Ovary (tissue), 9 donors: Measurements from ENCODE around the gene PTOV1. TPM values are rescaled to one million over a fixed set of nuclear protein-coding genes. Genes with fewer than 3 reads are reported as not detected.

Experiments
- DNase-seq, 5 donors: peaks; one replicate each; pipeline ENCODE4 v3.0.0-alpha.2; 2019 to 2020
- H3K27ac ChIP-seq, 2 donors: fragments of 200-600 bp; one replicate each; pipeline versions ENCODE4 v1.5.1 to v1.8.0; 2019 to 2022
- H3K27me3 ChIP-seq: fragments of 200-600 bp; one replicate; pipeline ENCODE4 v1.8.0; 2022
- H3K36me3 ChIP-seq: fragments of 200-600 bp; sonication (generic); one replicate; pipeline ENCODE4 v1.5.1; 2019
- H3K4me1 ChIP-seq: one replicate; pipeline ENCODE4 v1.8.1; 2013; ENCODE audit warnings: mild to moderate bottlenecking, moderate library complexity; ENCODE audit not compliant: insufficient read depth
- H3K4me3 ChIP-seq: fragments of 200-600 bp; sonication (generic); one replicate; pipeline ENCODE4 v1.5.1; 2017
- H3K9me3 ChIP-seq, 2 donors: fragments of 200-600 bp in 1 of 2; sonication (generic) in 1 of 2; one replicate each; pipeline versions ENCODE4 v1.5.1 to v1.8.1; 2013 to 2019; ENCODE audit warnings: mild to moderate bottlenecking in 1 of 2, moderate library complexity in 1 of 2
- EP300 ChIP-seq: sonication (generic); formaldehyde crosslinking; IDR thresholded peaks from one replicate; pipeline ENCODE4 v1.6.1; 2017; ENCODE audit warnings: antibody characterized with exemption
- POLR2A ChIP-seq: fragments of 450-650 bp; IDR thresholded peaks from one replicate; pipeline ENCODE4 v1.6.1; 2017; ENCODE audit warnings: antibody characterized with exemption, mild to moderate bottlenecking, moderate library complexity
- WGBS, 3 donors: extraction: QIAGEN DNeasy Blood & Tissue Kit in 1 of 3; methylation state at CpG; one replicate each; pipeline versions ENCODE4 v1.1.5 to v1.1.7; 2013 to 2017; 5-methylcytosine and 5-hydroxymethylcytosine counted together
- intact Hi-C, 4 donors: fragments of 100-400 bp; cut with DNase I; formaldehyde crosslinking; loops; one replicate each; pipeline versions ENCODE4 v1.11.0 to v1.15.1; 2022 to 2023
- polyA plus RNA-seq, 2 donors: library from polyadenylated mRNA; stranded (reverse); fragments of 200-250 nt in 1 of 2; fragments of 350-450 nt in 1 of 2; fragmentation: Illumina TruSeq in 1 of 2; extraction: RNeasy Lipid Tissue Mini Kit (QIAGEN cat#74804) in 1 of 2; gene quantifications; one replicate each; pipeline ENCODE4 v1.2.3, GENCODE V29; 2013 to 2014
- total RNA-seq, 7 donors: library from RNA; depleted of rRNA in 2 of 7; stranded (reverse); fragments of >200 nt in 2 of 7; fragmentation: NEBNext Ultra II Directional in 3 of 7; extraction: Animal tissue kit (Norgen Biotek cat#: 25700) in 3 of 7; gene quantifications; one replicate each; pipeline versions ENCODE4 v1.1.0 to v1.2.4, GENCODE V29; 2016 to 2023
- TF ChIP-seq, protein P1 (sequence below), 3 donors: fragments of 450-650 bp in 2 of 3; fragments of 200-600 bp in 1 of 3; IDR thresholded peaks; one replicate each; pipeline versions ENCODE4 v1.5.1 to v1.8.0; 2016 to 2022; ENCODE audit warnings: antibody characterized with exemption in 3 of 3, mild to moderate bottlenecking in 1 of 3
- donor health status: DM: no; HTN: no; CAD: no; lungs with moderate emphysema.
- donor health status: DM: no; HTN: no; CAD: no.
- donor health status: Bipolar disorder and iron deficiency.
- donor health status: DM: yes; HTN: yes; CAD: no.
- donor health status: DM: no; HTN: no; CAD: no.
- donor health status: DM: yes; HTN: yes; CAD: no.

Gene PTOV1
- total and polyA plus RNA-seq, 9 donors, result 22.2 to 256 (median 186) TPM

GRCh38 chr19:49857061-49857837, 6.3 kb downstream of the PTOV1 start:
- 82 to 89% (median 84%) methylated on average over 25 to 26 of the region's 26 CpGs for WGBS, 3 donors
- no peaks in the 10 kb centered on the region for H3K9me3 ChIP-seq
- H3K36me3 ChIP-seq, result no peaks in the 10 kb centered on the region
- intact Hi-C loops, result loop anchor here in 1 of 4 donors (5.0 kb wide), 1 partner anchor 35 kb away; no protein-coding TSS in a partner anchor
- DNase-seq, result peak in 3 of 5 donors; percentile 11 to 45 (median 38)
- H3K27ac ChIP-seq, result no peak overlapping the region
- H3K27me3 ChIP-seq, result no peaks in the 10 kb centered on the region
- TF ChIP-seq, protein P1, sequence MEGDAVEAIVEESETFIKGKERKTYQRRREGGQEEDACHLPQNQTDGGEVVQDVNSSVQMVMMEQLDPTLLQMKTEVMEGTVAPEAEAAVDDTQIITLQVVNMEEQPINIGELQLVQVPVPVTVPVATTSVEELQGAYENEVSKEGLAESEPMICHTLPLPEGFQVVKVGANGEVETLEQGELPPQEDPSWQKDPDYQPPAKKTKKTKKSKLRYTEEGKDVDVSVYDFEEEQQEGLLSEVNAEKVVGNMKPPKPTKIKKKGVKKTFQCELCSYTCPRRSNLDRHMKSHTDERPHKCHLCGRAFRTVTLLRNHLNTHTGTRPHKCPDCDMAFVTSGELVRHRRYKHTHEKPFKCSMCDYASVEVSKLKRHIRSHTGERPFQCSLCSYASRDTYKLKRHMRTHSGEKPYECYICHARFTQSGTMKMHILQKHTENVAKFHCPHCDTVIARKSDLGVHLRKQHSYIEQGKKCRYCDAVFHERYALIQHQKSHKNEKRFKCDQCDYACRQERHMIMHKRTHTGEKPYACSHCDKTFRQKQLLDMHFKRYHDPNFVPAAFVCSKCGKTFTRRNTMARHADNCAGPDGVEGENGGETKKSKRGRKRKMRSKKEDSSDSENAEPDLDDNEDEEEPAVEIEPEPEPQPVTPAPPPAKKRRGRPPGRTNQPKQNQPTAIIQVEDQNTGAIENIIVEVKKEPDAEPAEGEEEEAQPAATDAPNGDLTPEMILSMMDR (IDR thresholded peaks at IDR 0.05), result no peak
- TF ChIP-seq EP300 (no peak), POLR2A (no peak)
- H3K4me1 ChIP-seq, result peaks cover 6% of the 10 kb centered on the region
- H3K4me3 ChIP-seq, result no peak overlapping the region

DNA sequence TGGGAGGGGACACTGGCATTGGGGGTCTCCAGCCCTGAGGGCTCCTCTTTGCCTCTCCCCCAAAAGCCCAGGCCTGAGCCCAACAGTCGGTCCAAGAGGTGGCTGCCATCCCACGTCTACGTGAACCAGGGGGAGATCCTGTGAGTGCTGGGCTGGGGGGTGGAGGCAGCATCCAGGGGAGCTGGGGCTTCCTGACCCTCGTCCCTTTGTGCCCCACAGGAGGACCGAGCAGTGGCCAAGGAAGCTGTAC, 6.8 kb downstream of the PTOV1 start:
- H3K4me3 ChIP-seq, result no peak overlapping the region
- TF ChIP-seq, protein P1 (IDR thresholded peaks at IDR 0.05), result no peak
- no peak for TF ChIP-seq EP300
- no peak for TF ChIP-seq POLR2A
- H3K27me3 ChIP-seq, result no peaks in the 10 kb centered on the region
- intact Hi-C loops, result loop anchor here in 1 of 4 donors (5.0 kb wide), 1 partner anchor 35 kb away; no protein-coding TSS in a partner anchor
- no peak overlapping the region for H3K27ac ChIP-seq
- H3K9me3 ChIP-seq, result no peaks in the 10 kb centered on the region
- H3K36me3 ChIP-seq, result no peaks in the 10 kb centered on the region
- DNase-seq, result no peak
- 72 to 84% (median 74%) methylated on average over 5 of the region's 5 CpGs for WGBS, 3 donors
- H3K4me1 ChIP-seq, result peaks cover 7% of the 10 kb centered on the region

DNA sequence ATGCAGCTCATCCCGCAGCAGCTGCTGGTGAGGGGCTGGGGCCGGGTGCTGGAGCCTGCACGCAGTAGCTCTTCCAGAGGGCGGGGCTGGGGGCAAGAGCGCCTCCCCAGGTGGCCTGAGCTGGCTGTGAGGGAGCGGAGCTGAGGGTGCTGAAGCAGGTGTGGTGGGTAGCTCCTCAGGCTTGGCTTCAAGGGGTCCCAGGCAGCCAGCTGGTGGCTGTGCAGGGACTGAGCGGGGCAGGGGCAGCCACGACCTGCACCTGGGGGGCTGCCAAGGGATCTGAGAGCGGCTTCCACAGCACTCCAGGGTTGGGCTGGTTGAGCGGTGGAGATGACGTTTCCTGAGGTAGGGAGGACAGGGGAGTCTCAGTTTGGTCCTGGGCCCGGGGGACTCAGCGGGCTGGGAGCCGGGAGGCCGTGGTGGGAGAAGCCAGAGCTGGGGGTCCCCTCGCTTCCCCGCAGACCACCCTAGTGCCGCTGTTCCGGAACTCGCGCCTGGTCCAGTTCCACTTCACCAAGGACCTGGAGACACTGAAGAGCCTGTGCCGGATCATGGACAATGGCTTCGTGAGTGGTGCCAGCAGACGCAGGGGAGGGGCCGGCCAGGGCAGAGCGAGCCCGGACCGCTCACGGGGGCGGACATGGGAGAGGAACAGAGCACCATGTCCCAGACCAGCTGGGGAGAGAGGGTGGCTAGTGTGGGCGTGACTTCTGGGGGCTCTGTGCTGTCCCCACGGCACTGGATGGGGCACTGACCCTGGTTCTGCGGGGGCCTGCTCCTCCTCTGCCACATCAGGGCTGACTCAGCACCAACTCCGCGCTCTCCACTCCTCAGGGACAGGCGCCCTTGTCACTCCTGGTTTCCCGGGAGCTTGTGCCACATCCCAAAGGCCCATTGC, 7.4 kb downstream of the PTOV1 start:
- H3K9me3 ChIP-seq, result no peaks in the 10 kb centered on the region
- H3K36me3 ChIP-seq, result no peaks in the 10 kb centered on the region
- no peak overlapping the region for H3K4me3 ChIP-seq
- no peaks in the 10 kb centered on the region for H3K27me3 ChIP-seq
- no peak overlapping the region for H3K27ac ChIP-seq
- TF ChIP-seq POLR2A, result no peak
- TF ChIP-seq, protein P1 (IDR thresholded peaks at IDR 0.05), result no peak
- no peak for TF ChIP-seq EP300
- intact Hi-C loops, result loop anchor here in 1 of 4 donors (5.0 kb wide), 1 partner anchor 36 kb away; no protein-coding TSS in a partner anchor
- peaks cover 7% of the 10 kb centered on the region for H3K4me1 ChIP-seq
- DNase-seq, result peak in 3 of 5 donors; percentile 33 to 55 (median 43)
- WGBS, 3 donors, result 69 to 79% (median 72%) methylated on average over 37 of the region's 37 CpGs

- intact Hi-C loops, result loop anchor here in 2 of 4 donors (5.0 kb wide), 2 partner anchors 38 to 53 kb away; no protein-coding TSS in a partner anchor
- peak in 3 of 5 donors; percentile 41 to 60 (median 47) for DNase-seq
- Histone ChIP-seq H3K4me1 (peaks cover 7% of the 10 kb centered on the region), H3K4me3 (no peak overlapping the region), H3K9me3 (no peaks in the 10 kb centered on the region), H3K27ac (peak overlapping the region in 1 of 2 donors; percentile 65), H3K27me3 (no peaks in the 10 kb centered on the region), H3K36me3 (no peaks in the 10 kb centered on the region)
- WGBS, 3 donors, result 62 to 71% (median 66%) methylated on average over 22 of the region's 22 CpGs
- TF ChIP-seq EP300 (no peak), POLR2A (no peak)
- TF ChIP-seq, protein P1 (IDR thresholded peaks at IDR 0.05), result no peak
Measured at GRCh38 chr19:49859682-49860335, 8.8 kb downstream of the PTOV1 start.
